SK-N-SH treated with all-trans-retinoic acid at 6 μM for 48 hours (cell line): ENCODE results near the gene NUMBL.

ENCODE experiments used
- ATAC-seq: fragments of 200-7000 bp; cut with Tn5 transposase; 3 replicates; pipeline ENCODE4 v1.9.1; 2020; ENCODE audit warnings: mild to moderate bottlenecking, moderate library complexity
- ARNTL ChIP-seq: fragments of 450-650 bp; formaldehyde crosslinking; IDR thresholded peaks from 2 replicates; pipeline ENCODE4 v1.5.0; 2020; ENCODE audit warnings: low read depth, mild to moderate bottlenecking, moderate library complexity, borderline replicate concordance
- CSDC2 ChIP-seq: fragments of 250-450 bp; sonication (Bioruptor Pico); IDR thresholded peaks from 2 replicates; pipeline ENCODE4 v1.5.0; 2020; ENCODE audit warnings: mild to moderate bottlenecking, moderate library complexity
- CSRNP3 ChIP-seq: fragments of 250-450 bp; sonication (Bioruptor Pico); IDR thresholded peaks from 2 replicates; pipeline ENCODE4 v1.5.1; 2021; ENCODE audit warnings: mild to moderate bottlenecking, moderate library complexity
- ESRRG ChIP-seq: fragments of 250-450 bp; sonication (Bioruptor Pico); IDR thresholded peaks from 2 replicates; pipeline ENCODE4 v1.6.1; 2021; ENCODE audit warnings: mild to moderate bottlenecking
- GLIS3 ChIP-seq: fragments of 250-450 bp; sonication (Bioruptor Pico); IDR thresholded peaks from 2 replicates; pipeline ENCODE4 v1.5.0; 2020; ENCODE audit warnings: mild to moderate bottlenecking, moderate library complexity
- ISL1 ChIP-seq: fragments of 250-450 bp; sonication (Bioruptor Pico); IDR thresholded peaks from 2 replicates; pipeline ENCODE4 v2.1.2; 2022; ENCODE audit warnings: mild to moderate bottlenecking, moderate library complexity
- OSR1 ChIP-seq: fragments of 250-450 bp; sonication (Bioruptor Pico); IDR thresholded peaks from 2 replicates; pipeline ENCODE4 v1.8.0; 2022; ENCODE audit warnings: moderate library complexity, mild to moderate bottlenecking, inconsistent platforms
- PATZ1 ChIP-seq: fragments of 250-450 bp; sonication (Bioruptor Pico); IDR thresholded peaks from 2 replicates; pipeline ENCODE4 v1.8.0; 2020; ENCODE audit warnings: mild to moderate bottlenecking, moderate library complexity, borderline replicate concordance
- PPARA ChIP-seq: fragments of 250-450 bp; sonication (Bioruptor Pico); IDR thresholded peaks from 2 replicates; pipeline ENCODE4 v1.5.0; 2020; ENCODE audit warnings: mild to moderate bottlenecking, borderline replicate concordance
- SNAI2 ChIP-seq: fragments of 250-450 bp; sonication (Bioruptor Pico); IDR thresholded peaks from 2 replicates; pipeline ENCODE4 v1.5.0; 2020; ENCODE audit warnings: mild to moderate bottlenecking, moderate library complexity
- TCF4 ChIP-seq: fragments of 250-450 bp; sonication (Bioruptor Pico); IDR thresholded peaks from 2 replicates; pipeline ENCODE4 v1.8.0; 2021; ENCODE audit warnings: mild to moderate bottlenecking, moderate library complexity, borderline replicate concordance
- TOX ChIP-seq: fragments of 250-450 bp; sonication (Bioruptor Pico); IDR thresholded peaks from 2 replicates; pipeline ENCODE4 v1.8.0; 2021; ENCODE audit warnings: mild to moderate bottlenecking, moderate library complexity, borderline replicate concordance
- ZC3H10 ChIP-seq: fragments of 250-450 bp; sonication (Bioruptor Pico); IDR thresholded peaks from 2 replicates; pipeline ENCODE4 v1.5.1; 2021; ENCODE audit warnings: mild to moderate bottlenecking, moderate library complexity
- ZFP3 ChIP-seq: fragments of 250-450 bp; sonication (Bioruptor Pico); IDR thresholded peaks from 2 replicates; pipeline ENCODE4 v1.5.0; 2020; ENCODE audit warnings: mild to moderate bottlenecking, moderate library complexity
- ZFP30 ChIP-seq: fragments of 450-650 bp; formaldehyde crosslinking; IDR thresholded peaks from 2 replicates; pipeline ENCODE4 v1.5.0; 2022; ENCODE audit warnings: mild to moderate bottlenecking, moderate library complexity
- ZNF565 ChIP-seq: fragments of 450-650 bp; formaldehyde crosslinking; conservative IDR thresholded peaks from 2 replicates; pipeline ENCODE4 v1.5.0; 2020; ENCODE audit warnings: low read depth, mild to moderate bottlenecking, moderate library complexity
- ZNF8 ChIP-seq: fragments of 450-650 bp; formaldehyde crosslinking; IDR thresholded peaks from 2 replicates; pipeline ENCODE4 v1.5.0; 2020; ENCODE audit warnings: mild to moderate bottlenecking, moderate library complexity
- TF ChIP-seq, protein P1 (sequence below): fragments of 250-450 bp; sonication (Bioruptor Pico); IDR thresholded peaks from 2 replicates; pipeline ENCODE4 v1.5.1; 2020; ENCODE audit warnings: low read depth, mild to moderate bottlenecking, moderate library complexity
- TF ChIP-seq, protein P2 (sequence below): fragments of 250-450 bp; sonication (Bioruptor Pico); IDR thresholded peaks from 2 replicates; pipeline ENCODE4 v1.5.0; 2020; ENCODE audit warnings: mild to moderate bottlenecking, moderate library complexity
- TF ChIP-seq, protein P3 (sequence below): fragments of 250-450 bp; sonication (Bioruptor Pico); IDR thresholded peaks from 2 replicates; pipeline ENCODE4 v1.8.0; 2021; ENCODE audit warnings: low read depth, mild to moderate bottlenecking, moderate library complexity, borderline replicate concordance

The NUMBL gene

GRCh38 chr19:40703029-40703755, 12.7 kb upstream of the NUMBL start:
- no peak for ATAC-seq

GRCh38 chr19:40702337-40703012, 12.0 kb upstream of the NUMBL start:
- TF ChIP-seq ZNF8 (CRISPR knock-in tag) (no peak), ISL1 (CRISPR knock-in tag) (no peak), SNAI2 (CRISPR knock-in tag) (no peak), TOX (no peak)
- TF ChIP-seq, protein P1, sequence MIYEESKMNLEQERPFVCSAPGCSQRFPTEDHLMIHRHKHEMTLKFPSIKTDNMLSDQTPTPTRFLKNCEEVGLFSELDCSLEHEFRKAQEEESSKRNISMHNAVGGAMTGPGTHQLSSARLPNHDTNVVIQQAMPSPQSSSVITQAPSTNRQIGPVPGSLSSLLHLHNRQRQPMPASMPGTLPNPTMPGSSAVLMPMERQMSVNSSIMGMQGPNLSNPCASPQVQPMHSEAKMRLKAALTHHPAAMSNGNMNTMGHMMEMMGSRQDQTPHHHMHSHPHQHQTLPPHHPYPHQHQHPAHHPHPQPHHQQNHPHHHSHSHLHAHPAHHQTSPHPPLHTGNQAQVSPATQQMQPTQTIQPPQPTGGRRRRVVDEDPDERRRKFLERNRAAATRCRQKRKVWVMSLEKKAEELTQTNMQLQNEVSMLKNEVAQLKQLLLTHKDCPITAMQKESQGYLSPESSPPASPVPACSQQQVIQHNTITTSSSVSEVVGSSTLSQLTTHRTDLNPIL: no peak
- no peak; the same call in 1 of the 3 replicates for ATAC-seq

More at GRCh38 chr19:40703029-40703755, 12.7 kb upstream of the NUMBL start:
- TF ChIP-seq PATZ1 (CRISPR knock-in tag) (no peak), CSRNP3 (CRISPR knock-in tag) (no peak), GLIS3 (CRISPR knock-in tag) (no peak), ESRRG (CRISPR knock-in tag) (no peak), ZNF565 (CRISPR knock-in tag) (no peak), ZC3H10 (CRISPR knock-in tag) (no peak), ZFP3 (no peak), ARNTL (CRISPR knock-in tag) (no peak), PPARA (no peak), SNAI2 (CRISPR knock-in tag) (no peak), ISL1 (CRISPR knock-in tag) (no peak), ZFP30 (no peak), OSR1 (CRISPR knock-in tag) (no peak)
- TF ChIP-seq, protein P2, sequence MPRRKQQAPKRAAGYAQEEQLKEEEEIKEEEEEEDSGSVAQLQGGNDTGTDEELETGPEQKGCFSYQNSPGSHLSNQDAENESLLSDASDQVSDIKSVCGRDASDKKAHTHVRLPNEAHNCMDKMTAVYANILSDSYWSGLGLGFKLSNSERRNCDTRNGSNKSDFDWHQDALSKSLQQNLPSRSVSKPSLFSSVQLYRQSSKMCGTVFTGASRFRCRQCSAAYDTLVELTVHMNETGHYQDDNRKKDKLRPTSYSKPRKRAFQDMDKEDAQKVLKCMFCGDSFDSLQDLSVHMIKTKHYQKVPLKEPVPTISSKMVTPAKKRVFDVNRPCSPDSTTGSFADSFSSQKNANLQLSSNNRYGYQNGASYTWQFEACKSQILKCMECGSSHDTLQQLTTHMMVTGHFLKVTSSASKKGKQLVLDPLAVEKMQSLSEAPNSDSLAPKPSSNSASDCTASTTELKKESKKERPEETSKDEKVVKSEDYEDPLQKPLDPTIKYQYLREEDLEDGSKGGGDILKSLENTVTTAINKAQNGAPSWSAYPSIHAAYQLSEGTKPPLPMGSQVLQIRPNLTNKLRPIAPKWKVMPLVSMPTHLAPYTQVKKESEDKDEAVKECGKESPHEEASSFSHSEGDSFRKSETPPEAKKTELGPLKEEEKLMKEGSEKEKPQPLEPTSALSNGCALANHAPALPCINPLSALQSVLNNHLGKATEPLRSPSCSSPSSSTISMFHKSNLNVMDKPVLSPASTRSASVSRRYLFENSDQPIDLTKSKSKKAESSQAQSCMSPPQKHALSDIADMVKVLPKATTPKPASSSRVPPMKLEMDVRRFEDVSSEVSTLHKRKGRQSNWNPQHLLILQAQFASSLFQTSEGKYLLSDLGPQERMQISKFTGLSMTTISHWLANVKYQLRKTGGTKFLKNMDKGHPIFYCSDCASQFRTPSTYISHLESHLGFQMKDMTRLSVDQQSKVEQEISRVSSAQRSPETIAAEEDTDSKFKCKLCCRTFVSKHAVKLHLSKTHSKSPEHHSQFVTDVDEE (CRISPR knock-in tag): no peak
- TF ChIP-seq, protein P1: no peak
- TF ChIP-seq, protein P3, sequence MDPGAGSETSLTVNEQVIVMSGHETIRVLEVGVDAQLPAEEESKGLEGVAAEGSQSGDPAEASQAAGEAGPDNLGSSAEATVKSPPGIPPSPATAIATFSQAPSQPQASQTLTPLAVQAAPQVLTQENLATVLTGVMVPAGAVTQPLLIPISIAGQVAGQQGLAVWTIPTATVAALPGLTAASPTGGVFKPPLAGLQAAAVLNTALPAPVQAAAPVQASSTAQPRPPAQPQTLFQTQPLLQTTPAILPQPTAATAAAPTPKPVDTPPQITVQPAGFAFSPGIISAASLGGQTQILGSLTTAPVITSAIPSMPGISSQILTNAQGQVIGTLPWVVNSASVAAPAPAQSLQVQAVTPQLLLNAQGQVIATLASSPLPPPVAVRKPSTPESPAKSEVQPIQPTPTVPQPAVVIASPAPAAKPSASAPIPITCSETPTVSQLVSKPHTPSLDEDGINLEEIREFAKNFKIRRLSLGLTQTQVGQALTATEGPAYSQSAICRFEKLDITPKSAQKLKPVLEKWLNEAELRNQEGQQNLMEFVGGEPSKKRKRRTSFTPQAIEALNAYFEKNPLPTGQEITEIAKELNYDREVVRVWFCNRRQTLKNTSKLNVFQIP (CRISPR knock-in tag): no peak
- TF ChIP-seq, all 23 proteins: peak for 0

GRCh38 chr19:40701758-40702157, 11.3 kb upstream of the NUMBL start:
- no peak for TF ChIP-seq ZFP3
- no peak for TF ChIP-seq CSDC2 (CRISPR knock-in tag)
- TF ChIP-seq PPARA: no peak
- TF ChIP-seq OSR1 (CRISPR knock-in tag): no peak
- no peak for TF ChIP-seq TCF4 (CRISPR knock-in tag)
- TF ChIP-seq, all 23 proteins: peak for 0
- ATAC-seq: no peak
